HUES48 (cell line): ENCODE results near the gene S1PR3.
"Not testable (repeated sequence)": the region's sequence is repeated elsewhere in the genome, so short reads cannot be mapped to it uniquely, and the experiment has no call there.

Source experiments
- H3K27ac ChIP-seq: one replicate; pipeline ENCODE4 v1.7.0; 2013; ENCODE audit warnings: low read depth, low read length, inconsistent platforms
- H3K27me3 ChIP-seq: 2 replicates; pipeline ENCODE4 v1.6.1; 2013; ENCODE audit warnings: mild to moderate bottlenecking, low read length; ENCODE audit not compliant: control insufficient read depth, insufficient read depth
- H3K36me3 ChIP-seq: 2 replicates; pipeline ENCODE4 v1.6.1; 2013; ENCODE audit warnings: low read length; ENCODE audit not compliant: control insufficient read depth, insufficient read depth
- H3K4me1 ChIP-seq: 2 replicates; pipeline ENCODE4 v1.6.1; 2013; ENCODE audit warnings: mild to moderate bottlenecking, low read length; ENCODE audit not compliant: control insufficient read depth, insufficient read depth
- H3K4me3 ChIP-seq: 2 replicates; pipeline ENCODE4 v1.5.1; 2013; ENCODE audit warnings: mild to moderate bottlenecking, low read depth, low read length
- H3K9ac ChIP-seq: 2 replicates; pipeline ENCODE4 v1.6.1; 2013; ENCODE audit warnings: mild to moderate bottlenecking, low read depth, low read length, moderate library complexity
- H3K9me3 ChIP-seq: 2 replicates; pipeline ENCODE4 v1.6.1; 2013; ENCODE audit warnings: low read length; ENCODE audit not compliant: control insufficient read depth, insufficient read depth

The S1PR3 gene

DNA sequence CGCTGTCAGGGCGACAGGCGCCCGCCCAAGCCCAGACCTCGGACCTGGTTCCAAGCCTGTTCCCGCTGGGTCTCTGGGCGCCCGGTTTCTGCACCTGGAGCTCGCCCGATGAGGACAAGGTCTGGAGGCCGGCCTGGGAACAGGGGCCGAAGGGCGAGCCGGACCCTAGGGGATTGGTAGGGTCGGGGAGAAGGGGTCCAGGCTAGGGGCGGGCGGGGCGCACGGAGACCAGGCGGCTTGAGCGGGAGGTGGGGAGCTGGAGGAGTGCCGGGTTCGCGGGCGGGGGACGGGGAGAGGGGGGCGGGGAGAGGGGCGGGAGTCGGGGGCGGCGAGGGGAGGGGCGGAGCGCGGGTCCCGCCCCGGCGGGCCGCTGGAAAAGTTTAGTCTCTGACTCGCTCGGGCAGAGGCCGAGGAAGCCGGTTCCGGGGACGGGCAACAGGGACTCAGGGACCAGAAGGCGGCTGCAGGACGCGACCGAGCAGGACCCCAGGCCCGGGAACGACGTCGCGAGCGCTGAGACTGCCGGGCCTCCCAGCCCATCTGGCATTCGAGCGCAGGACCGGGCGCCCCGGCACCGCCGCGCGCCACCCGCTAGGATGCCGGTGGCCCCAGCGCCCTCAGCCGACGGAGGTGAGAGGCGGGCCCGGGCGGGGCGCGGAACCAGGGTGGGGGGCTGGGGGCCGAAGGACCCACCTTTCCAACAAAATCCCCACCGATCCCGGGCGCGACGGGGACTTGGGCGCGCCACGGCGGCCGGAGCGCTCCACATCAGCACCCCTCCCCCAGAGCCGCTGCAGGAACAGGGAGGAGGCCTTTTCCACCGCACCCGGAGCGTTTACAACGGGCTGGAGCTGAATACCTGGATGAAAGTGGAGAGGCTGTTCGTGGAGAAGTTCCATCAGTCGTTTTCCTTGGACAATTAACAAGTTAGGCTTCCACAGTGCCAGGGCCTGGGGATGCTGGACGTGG lies at the start of gene S1PR3:
TSS of gene S1PR3 (plus strand) at position 403 of the 969 bp plus-strand sequence. CDS start 9,733 bp downstream, outside the sequence.
- peak within 1 kb of the TSS; percentile 66 for H3K27ac ChIP-seq
- H3K9me3 ChIP-seq, result no peaks in the 10 kb centered on the region
- peaks cover 4% of the 10 kb centered on the region; the same call in 1 of the 2 replicates for H3K36me3 ChIP-seq
- H3K4me1 ChIP-seq, result peaks cover 17% of the 10 kb centered on the region
- H3K9ac ChIP-seq, result peak within 1 kb of the TSS; percentile 18; the same call in 1 of the 2 replicates
- peak within 1 kb of the TSS; percentile 76 for H3K4me3 ChIP-seq
- peaks cover 19% of the 10 kb centered on the region for H3K27me3 ChIP-seq

DNA sequence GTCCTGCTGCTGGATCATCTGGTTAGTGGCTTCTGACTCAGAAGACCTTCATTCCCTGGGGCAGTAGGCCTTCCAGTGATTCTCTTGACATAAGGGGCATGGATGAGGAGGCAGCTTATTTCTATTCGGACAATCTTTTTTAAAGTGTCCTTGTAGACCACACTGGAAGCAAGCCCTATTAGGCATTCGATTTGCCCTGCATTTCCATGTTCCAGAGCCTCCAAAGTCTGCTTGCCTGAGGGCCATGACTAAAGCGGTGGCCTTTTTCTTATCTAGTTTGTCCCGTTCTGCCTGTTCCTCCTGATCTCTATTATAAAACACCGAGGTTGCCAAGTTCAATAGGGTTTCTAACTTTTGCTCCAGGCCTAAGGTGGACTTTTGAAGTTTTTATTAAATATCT lies 49.7 kb upstream of the S1PR3 start:
- H3K9ac ChIP-seq, H3K9me3 ChIP-seq, H3K4me3 ChIP-seq, H3K27ac ChIP-seq, H3K36me3 ChIP-seq, H3K4me1 ChIP-seq, H3K27me3 ChIP-seq: not testable (repeated sequence)

DNA sequence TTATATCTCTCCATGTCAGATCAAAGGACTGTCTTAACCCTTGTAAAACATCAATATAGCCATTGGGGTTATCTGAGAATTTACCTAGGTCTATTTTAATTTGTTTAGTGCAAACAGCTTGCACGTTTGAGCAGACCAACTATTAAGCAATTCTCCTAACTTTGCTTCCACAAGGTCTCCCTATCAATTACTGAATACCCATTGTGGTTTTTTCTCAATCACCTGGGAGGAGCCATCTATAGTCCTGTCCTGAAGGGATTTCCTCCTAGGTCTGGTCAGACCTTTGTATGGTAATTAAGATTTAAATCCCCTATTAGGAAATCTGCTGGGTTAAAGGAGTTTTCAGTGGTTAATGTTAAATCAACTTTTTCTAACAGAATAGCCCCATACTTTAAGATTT lies 48.9 kb upstream of the S1PR3 start:
- no peak overlapping the region for H3K27ac ChIP-seq
- H3K27me3 ChIP-seq, result no peaks in the 10 kb centered on the region
- H3K9ac ChIP-seq, result no peak overlapping the region
- no peaks in the 10 kb centered on the region for H3K36me3 ChIP-seq
- H3K4me3 ChIP-seq, result no peak overlapping the region
- H3K4me1 ChIP-seq, result no peaks in the 10 kb centered on the region
- no peaks in the 10 kb centered on the region for H3K9me3 ChIP-seq

DNA sequence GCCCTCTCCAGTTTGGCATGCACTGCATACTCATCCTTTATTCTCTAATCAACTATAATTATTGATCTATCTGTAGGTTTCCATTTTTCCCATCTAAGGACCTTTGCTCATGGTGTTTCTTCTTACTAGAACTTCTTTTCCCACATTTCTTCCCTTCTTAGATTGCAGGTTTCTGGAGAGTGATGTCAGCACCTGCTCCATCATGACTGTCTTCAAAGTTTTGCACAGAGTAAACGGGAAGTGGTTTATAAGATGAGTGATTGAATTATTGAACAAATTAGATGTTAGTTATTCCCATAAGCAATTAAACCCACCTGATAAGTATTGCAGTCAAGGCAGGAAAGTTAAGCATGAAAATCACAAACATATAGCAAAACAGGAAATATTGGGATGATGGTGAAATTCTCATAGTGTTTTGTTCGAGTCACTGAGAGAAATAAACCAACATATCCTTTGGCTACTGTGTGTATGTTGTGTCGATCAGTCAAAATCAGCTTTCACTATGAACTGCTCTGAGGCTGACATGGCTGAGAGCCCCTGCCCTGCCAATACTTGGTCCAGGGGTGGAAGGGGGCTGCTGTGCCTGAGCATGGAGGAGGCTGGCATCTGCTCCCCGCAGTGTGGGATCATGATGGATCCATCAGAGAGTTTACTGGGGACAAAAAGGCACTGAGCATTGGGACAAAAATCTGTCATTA lies 45.5 kb upstream of the S1PR3 start:
- no peaks in the 10 kb centered on the region for H3K27me3 ChIP-seq
- no peaks in the 10 kb centered on the region for H3K4me1 ChIP-seq
- no peaks in the 10 kb centered on the region for H3K36me3 ChIP-seq
- no peak overlapping the region for H3K9ac ChIP-seq
- H3K4me3 ChIP-seq, result no peak overlapping the region
- H3K9me3 ChIP-seq, result no peaks in the 10 kb centered on the region
- H3K27ac ChIP-seq, result no peak overlapping the region

DNA sequence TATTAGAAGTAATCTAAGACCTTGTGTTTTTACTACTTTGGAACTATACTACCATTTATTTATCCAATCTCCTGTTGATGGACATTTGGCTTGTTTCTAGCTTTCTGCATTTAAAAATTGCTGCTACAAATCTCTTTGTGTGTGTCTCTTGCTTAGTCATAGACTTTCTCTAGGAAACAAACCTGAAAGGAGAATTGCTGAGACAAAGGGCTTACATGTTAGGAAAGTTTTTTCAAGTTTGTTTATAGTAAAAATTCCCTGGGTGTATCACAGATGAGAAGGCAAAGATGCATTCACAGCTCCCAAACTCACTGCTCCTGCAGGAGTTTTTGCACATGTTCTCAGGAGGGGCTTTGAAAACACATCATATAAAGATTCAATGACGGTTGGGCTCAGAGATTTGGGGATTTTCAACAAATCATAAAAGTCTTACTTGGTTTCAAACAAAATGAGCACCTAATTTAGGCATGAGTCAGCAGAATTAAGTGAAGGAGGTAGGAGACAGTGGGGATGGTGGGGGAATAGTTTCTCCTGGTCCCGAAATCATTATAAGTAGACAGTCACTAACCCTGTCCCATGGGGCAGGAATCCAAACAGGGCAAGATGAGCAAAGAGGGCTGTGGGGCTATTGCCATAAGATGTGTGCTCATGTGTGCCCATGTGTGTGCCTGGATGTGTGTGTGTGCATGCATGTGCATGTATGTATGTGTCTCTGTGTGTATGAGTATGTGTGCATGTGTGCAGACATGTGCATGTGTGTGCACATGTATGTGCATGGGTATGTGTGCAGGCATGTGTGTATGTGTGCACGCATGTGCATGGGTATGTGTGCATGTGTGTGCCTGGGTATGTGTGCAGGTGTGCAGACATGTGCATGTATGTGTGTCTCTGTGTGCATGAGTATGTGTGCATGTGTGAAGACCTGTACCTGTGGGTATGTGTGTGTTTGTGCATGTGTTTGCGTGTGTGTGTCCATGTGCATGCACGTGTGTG lies 43.4 kb upstream of the S1PR3 start:
- Histone ChIP-seq H3K4me1 (no peaks in the 10 kb centered on the region), H3K9me3 (no peaks in the 10 kb centered on the region), H3K4me3 (no peak overlapping the region), H3K27me3 (no peaks in the 10 kb centered on the region), H3K36me3 (no peaks in the 10 kb centered on the region), H3K27ac (no peak overlapping the region), H3K9ac (no peak overlapping the region)

DNA sequence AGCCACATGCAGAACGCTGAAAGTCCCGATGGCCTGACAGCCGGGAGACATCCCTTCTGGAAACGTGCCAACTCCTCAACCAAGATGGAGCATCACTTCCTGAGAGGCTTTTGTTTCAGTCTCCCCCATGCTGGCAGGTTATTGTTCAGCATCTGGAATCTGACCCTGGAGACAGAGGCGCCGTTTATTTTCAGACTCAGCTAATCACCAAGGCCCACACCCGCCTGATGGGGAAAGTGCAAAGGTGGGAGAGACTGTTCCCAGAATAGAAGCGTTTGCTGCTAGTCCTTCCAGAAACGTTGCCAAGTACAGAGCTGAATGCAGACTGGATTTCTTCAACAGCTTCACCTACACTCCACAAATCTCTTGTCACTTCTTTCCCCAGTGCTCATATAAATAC lies 41.8 kb upstream of the S1PR3 start:
- H3K27ac ChIP-seq, result peak overlapping the region; percentile 11
- no peak overlapping the region for H3K4me3 ChIP-seq
- H3K9me3 ChIP-seq, result no peaks in the 10 kb centered on the region
- H3K4me1 ChIP-seq, result no peaks in the 10 kb centered on the region
- no peaks in the 10 kb centered on the region for H3K27me3 ChIP-seq
- H3K36me3 ChIP-seq, result no peaks in the 10 kb centered on the region
- no peak overlapping the region for H3K9ac ChIP-seq

DNA sequence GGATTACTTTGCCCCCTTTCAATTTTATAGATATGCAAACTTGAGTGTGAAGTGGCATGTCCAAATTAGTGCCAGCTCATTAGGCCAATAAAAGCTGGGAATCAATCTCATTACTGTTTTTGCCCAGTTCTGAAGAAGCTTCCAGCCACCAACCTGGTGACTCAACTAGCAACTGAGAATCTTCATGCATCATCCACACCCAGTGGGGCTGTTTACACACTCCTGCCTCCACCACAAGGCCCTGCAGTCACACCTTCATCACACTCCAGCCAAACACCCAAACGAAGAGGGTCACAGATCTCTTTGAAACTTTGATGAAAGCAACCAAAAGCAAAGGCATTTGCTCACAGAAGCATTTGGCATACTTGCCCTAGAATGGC lies 41.3 kb upstream of the S1PR3 start:
- Histone ChIP-seq H3K4me3 (no peak overlapping the region), H3K27ac (peak overlapping the region; percentile 11), H3K9me3 (no peaks in the 10 kb centered on the region), H3K4me1 (no peaks in the 10 kb centered on the region), H3K27me3 (no peaks in the 10 kb centered on the region), H3K9ac (no peak overlapping the region), H3K36me3 (no peaks in the 10 kb centered on the region)

DNA sequence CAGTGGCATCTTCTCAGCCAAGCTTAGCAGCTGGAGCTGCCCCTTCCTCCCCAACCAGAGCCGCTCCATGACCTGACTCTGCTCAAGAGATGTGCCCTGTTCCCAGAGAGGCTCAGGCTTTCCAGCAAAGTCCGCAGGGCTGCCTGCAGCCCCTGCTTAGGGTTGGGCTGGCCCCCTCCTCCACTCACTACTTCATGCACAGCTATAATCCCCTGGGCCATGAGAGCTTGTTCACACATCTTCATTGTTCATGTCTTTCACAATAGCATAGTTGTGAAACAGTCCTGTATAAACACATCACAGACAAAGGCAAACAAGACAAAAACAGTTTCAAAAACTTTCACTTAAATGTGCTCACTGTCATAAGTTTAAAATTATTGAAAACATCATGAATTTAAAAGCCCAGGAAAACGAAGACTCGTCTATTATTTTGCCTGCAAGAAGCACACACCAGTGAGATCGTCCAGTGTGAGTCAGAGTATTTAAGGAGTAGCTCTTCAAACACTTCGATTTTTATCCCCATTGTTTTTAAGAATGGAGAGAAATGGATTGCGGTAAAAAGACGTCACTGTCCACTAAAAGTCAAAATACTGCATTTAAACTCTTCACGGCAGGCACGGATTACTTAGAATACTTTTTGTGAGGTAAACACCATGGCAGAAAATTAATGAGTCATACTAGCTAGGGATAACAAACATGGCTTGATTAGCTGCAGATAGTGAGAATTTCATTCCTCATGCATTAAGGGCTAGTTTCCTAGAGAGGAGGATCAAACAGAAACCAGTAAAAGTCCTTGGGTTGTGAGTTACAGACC lies 40.7 kb upstream of the S1PR3 start:
- Histone ChIP-seq H3K4me3 (no peak overlapping the region), H3K4me1 (no peaks in the 10 kb centered on the region), H3K27me3 (no peaks in the 10 kb centered on the region), H3K9ac (no peak overlapping the region), H3K36me3 (no peaks in the 10 kb centered on the region), H3K9me3 (no peaks in the 10 kb centered on the region), H3K27ac (no peak overlapping the region)

DNA sequence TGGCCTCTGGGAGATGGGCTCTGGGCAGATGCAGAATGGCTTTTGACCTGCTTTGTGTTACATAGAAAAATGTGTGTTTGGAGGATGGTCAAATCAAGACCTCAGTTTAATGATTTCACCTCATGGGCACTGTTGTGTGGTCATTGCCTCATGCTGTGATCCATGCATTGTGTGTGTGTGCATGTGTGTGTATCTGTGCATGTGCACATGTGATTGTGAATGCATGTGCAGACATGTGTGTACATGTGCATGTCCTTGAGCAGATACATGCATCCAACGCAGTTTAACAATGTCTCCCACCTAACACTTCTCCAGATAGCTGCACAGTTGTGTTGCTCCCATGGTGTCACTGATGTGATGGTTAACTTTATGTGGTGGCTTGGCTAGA lies 40.1 kb upstream of the S1PR3 start:
- Histone ChIP-seq H3K4me1 (no peaks in the 10 kb centered on the region), H3K27ac (no peak overlapping the region), H3K9ac (no peak overlapping the region), H3K9me3 (no peaks in the 10 kb centered on the region), H3K27me3 (no peaks in the 10 kb centered on the region), H3K4me3 (no peak overlapping the region), H3K36me3 (no peaks in the 10 kb centered on the region)

DNA sequence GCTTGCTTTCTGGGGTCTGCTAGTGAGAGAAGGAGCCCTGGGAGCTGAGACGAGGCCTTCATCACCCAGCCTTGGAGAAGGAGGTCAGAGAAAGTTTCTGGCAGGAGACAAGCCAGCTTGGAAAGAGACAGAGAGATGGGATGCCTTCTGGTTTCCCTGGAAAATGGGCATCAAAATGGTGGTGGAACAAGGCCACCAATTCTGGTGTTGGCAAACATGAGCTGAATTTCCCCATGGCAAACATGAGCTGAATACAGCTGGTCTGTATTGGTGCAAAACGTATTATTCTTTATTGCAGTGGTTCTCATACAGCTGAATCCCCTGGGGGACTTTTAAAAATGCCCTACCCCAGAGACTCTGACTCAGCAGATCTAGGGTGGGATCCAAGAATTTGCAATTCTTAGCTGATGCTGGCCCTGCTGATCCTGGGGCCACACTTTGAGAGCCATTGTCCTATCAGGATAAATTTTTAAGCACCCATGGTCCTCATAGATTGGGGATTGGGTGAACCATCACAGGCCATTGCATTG lies 39.1 kb upstream of the S1PR3 start:
- Histone ChIP-seq H3K9me3 (no peaks in the 10 kb centered on the region), H3K4me3 (no peak overlapping the region), H3K27me3 (no peaks in the 10 kb centered on the region), H3K36me3 (no peaks in the 10 kb centered on the region), H3K27ac (no peak overlapping the region), H3K9ac (no peak overlapping the region), H3K4me1 (no peaks in the 10 kb centered on the region)
